Measurements from ENCODE around the gene GOLGA2. TPM values are rescaled to one million over a fixed set of nuclear protein-coding genes. Genes with fewer than 3 reads are reported as not detected.

The GOLGA2 gene
- total RNA-seq, 2 experiments from 2014 or later, result 44.3 to 48.3 TPM

GRCh38 chr9:128245421-128246151 is 30.2 kb downstream of the GOLGA2 start:
- POLR2A ChIA-PET, result no interaction called here
- no peaks in the 10 kb centered on the region for H3K9me3 Mint-ChIP-seq
- intact Hi-C loops (cut with DNase I, micrococcal nuclease), result no loop called here
- no peak for ATAC-seq (ENCODE audit: poor library complexity)
- H3K4me3 Mint-ChIP-seq, result no peak overlapping the region
- Histone ChIP-seq H3K27ac (ENCODE audit: low read depth in 1 of 2, low read length in 2 of 2) (no peak overlapping the region), H3K9me3 (ENCODE audit: control insufficient read depth in 1 of 2, insufficient read depth in 1 of 2, low read length in 2 of 2) (no peaks in the 10 kb centered on the region), H3K4me1 (ENCODE audit: insufficient read depth, low read length) (peaks cover 10% of the 10 kb centered on the region), H3K27me3 (ENCODE audit: control insufficient read depth in 1 of 2, insufficient read depth in 2 of 2, low read length in 2 of 2) (peaks cover 11 to 20% of the 10 kb centered on the region in 2 experiments), H3K4me3 (ENCODE audit: low read length) (no peak overlapping the region), H3K36me3 (ENCODE audit: insufficient read depth, low read length) (no peaks in the 10 kb centered on the region)
- TF ChIP-seq, protein P1, sequence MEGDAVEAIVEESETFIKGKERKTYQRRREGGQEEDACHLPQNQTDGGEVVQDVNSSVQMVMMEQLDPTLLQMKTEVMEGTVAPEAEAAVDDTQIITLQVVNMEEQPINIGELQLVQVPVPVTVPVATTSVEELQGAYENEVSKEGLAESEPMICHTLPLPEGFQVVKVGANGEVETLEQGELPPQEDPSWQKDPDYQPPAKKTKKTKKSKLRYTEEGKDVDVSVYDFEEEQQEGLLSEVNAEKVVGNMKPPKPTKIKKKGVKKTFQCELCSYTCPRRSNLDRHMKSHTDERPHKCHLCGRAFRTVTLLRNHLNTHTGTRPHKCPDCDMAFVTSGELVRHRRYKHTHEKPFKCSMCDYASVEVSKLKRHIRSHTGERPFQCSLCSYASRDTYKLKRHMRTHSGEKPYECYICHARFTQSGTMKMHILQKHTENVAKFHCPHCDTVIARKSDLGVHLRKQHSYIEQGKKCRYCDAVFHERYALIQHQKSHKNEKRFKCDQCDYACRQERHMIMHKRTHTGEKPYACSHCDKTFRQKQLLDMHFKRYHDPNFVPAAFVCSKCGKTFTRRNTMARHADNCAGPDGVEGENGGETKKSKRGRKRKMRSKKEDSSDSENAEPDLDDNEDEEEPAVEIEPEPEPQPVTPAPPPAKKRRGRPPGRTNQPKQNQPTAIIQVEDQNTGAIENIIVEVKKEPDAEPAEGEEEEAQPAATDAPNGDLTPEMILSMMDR (IDR thresholded peaks at IDR 0.05), result no peak
- peaks cover 35% of the 10 kb centered on the region for H3K27me3 Mint-ChIP-seq
- CTCF ChIA-PET, result no interaction called here
- no peaks in the 10 kb centered on the region for H3K36me3 Mint-ChIP-seq (ENCODE audit: low read depth)
- DNase-seq, result no peak
- H3K4me1 Mint-ChIP-seq (ENCODE audit: low read depth), result peaks cover 7% of the 10 kb centered on the region
- H3K27ac Mint-ChIP-seq, result no peak overlapping the region

- CTCF ChIA-PET, result no interaction called here
- peaks cover 38% of the 10 kb centered on the region for H3K27me3 Mint-ChIP-seq
- TF ChIP-seq, protein P1 (IDR thresholded peaks at IDR 0.05), result no peak
Observed at GRCh38 chr9:128244837-128245231, 31.0 kb downstream of the GOLGA2 start.

GRCh38 chr9:128244091-128244836 is 31.5 kb downstream of the GOLGA2 start:
- ATAC-seq (ENCODE audit: poor library complexity) (no peak), DNase-seq (peak in 1 of 14 experiments; percentile 18)
- Histone ChIP-seq H3K9me3 (ENCODE audit: control insufficient read depth in 1 of 2, insufficient read depth in 1 of 2, low read length in 2 of 2) (no peaks in the 10 kb centered on the region), H3K4me3 (ENCODE audit: low read length) (no peak overlapping the region), H3K27me3 (ENCODE audit: control insufficient read depth in 1 of 2, insufficient read depth in 2 of 2, low read length in 2 of 2) (peaks cover 11 to 20% of the 10 kb centered on the region in 2 experiments), H3K27ac (ENCODE audit: low read depth in 1 of 2, low read length in 2 of 2) (no peak overlapping the region), H3K4me1 (ENCODE audit: insufficient read depth, low read length) (peaks cover 3% of the 10 kb centered on the region), H3K36me3 (ENCODE audit: insufficient read depth, low read length) (no peaks in the 10 kb centered on the region)
- intact Hi-C loops (cut with DNase I, micrococcal nuclease), result no loop called here
- ChIA-PET POLR2A (no interaction called here), CTCF (interaction anchor here (0.5 kb wide), 1 partner anchor 33 kb away, joined by 4 read pairs; no protein-coding TSS in a partner anchor)
- H3K4me1 Mint-ChIP-seq (ENCODE audit: low read depth), result no peaks in the 10 kb centered on the region
- H3K4me3 Mint-ChIP-seq, result no peak overlapping the region
- no peak overlapping the region for H3K27ac Mint-ChIP-seq
- peaks cover 38% of the 10 kb centered on the region for H3K27me3 Mint-ChIP-seq
- TF ChIP-seq, protein P1 (IDR thresholded peaks at IDR 0.05), result no peak
- no peaks in the 10 kb centered on the region for H3K36me3 Mint-ChIP-seq (ENCODE audit: low read depth)
- H3K9me3 Mint-ChIP-seq, result no peaks in the 10 kb centered on the region

More at GRCh38 chr9:128244837-128245231, 31.0 kb downstream of the GOLGA2 start:
- intact Hi-C loops (cut with DNase I, micrococcal nuclease), result no loop called here
- no peak overlapping the region for H3K4me3 ChIP-seq (ENCODE audit: low read length)
- POLR2A ChIA-PET, result no interaction called here
- H3K4me1 ChIP-seq (ENCODE audit: insufficient read depth, low read length), result peaks cover 6% of the 10 kb centered on the region
- H3K4me1 Mint-ChIP-seq (ENCODE audit: low read depth), result peaks cover 4% of the 10 kb centered on the region
- H3K4me3 Mint-ChIP-seq, result no peak overlapping the region
- no peaks in the 10 kb centered on the region for H3K9me3 ChIP-seq (ENCODE audit: control insufficient read depth in 1 of 2, insufficient read depth in 1 of 2, low read length in 2 of 2)
- peaks cover 11 to 20% of the 10 kb centered on the region in 2 experiments for H3K27me3 ChIP-seq (ENCODE audit: control insufficient read depth in 1 of 2, insufficient read depth in 2 of 2, low read length in 2 of 2)
- H3K27ac ChIP-seq (ENCODE audit: low read depth in 1 of 2, low read length in 2 of 2), result no peak overlapping the region
- H3K27ac Mint-ChIP-seq, result no peak overlapping the region
- no peaks in the 10 kb centered on the region for H3K9me3 Mint-ChIP-seq
- H3K36me3 Mint-ChIP-seq (ENCODE audit: low read depth), result no peaks in the 10 kb centered on the region
- DNase-seq (peak in 2 of 14 experiments; percentile 10 to 34), ATAC-seq (ENCODE audit: poor library complexity) (no peak)
- H3K36me3 ChIP-seq (ENCODE audit: insufficient read depth, low read length), result no peaks in the 10 kb centered on the region

Measured in CD4-positive, alpha-beta T cell (primary cell).